ENCODE data around the gene METTL23.
"Not testable (repeated sequence)": the region's sequence is repeated elsewhere in the genome, so short reads cannot be mapped to it uniquely, and the experiment has no call there.

Gene METTL23

DNA sequence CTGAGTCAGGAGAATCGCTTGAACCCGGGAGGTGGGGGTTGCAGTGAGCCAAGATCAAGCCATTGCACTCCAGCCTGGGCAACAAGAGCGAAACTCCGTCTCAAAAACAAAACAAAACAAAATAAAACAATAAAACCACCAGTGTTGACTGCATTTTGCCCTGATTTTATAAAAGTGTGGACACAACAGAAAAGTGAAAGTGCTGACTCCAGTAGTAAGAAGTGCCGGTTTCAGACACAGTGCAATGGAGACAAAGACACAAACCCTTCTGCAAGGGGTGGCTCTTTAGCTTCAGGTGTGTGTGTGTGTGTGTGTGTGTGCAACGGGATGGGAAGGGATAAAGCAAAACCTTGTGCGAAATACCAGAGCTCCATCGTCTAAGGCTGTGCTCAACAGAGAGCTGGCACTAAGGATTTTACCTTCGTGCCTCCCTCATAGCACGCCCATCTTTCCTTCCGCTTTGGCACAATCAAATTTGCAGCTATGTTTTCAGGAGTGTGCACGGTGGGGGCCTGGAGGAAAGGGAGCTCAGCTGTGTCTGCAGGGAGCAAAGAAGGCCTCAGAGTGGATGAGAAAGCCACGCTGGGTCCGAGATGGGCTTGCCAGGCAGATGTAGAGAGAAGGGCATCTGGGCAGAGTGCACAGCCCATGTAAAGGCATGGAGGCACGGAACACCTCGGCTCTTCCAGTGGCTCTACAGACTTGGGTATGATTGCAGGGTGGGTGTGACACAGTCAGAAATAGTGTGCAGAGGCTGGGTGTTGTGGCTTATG is 31.4 kb upstream of the METTL23 start:
- no peak for DNase-seq (ENCODE audit: low spot score)

- no peak for DNase-seq (ENCODE audit: low spot score)
These were observed 29.6 kb upstream of the METTL23 start for GRCh38 chr17:76696763-76697701.

DNA sequence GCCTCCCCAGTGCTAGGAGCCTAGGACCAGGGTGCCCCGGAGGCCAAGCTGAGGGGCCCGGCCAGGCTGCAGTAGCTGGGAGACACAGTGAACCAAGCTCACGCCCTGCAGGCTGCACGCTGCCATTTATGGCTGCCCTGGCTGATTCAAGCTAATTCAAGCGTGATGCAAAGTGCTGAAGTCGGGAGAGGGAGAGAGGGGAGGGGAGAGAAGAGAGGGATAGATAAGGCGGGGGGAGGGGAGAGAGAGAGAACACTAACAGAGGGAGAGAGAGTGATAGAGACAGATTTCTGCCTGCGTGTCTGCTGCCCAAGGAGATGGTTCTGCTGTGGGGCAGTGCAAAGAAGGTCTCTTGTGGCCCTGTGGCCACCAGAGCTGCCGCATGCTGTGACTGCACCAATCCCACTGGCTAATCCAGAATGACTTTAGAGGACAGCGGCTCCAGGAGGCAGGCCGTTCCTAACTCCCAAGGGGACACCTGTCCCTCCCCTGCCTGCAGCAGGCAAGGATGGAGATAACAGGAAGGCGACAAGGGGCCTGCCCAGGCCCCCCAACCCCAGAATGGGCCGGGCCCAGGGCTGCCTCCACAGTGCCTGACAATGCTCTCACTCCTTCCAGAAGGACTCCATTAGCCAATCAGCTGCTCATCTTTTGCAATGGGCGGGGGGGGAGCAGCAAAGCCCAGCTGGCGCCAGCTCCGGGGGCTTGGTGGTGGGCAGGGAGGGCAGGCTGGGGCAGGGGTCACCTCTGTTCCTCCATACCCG is 28.8 kb upstream of the METTL23 start:
- no peak for DNase-seq (ENCODE audit: low spot score)

DNA sequence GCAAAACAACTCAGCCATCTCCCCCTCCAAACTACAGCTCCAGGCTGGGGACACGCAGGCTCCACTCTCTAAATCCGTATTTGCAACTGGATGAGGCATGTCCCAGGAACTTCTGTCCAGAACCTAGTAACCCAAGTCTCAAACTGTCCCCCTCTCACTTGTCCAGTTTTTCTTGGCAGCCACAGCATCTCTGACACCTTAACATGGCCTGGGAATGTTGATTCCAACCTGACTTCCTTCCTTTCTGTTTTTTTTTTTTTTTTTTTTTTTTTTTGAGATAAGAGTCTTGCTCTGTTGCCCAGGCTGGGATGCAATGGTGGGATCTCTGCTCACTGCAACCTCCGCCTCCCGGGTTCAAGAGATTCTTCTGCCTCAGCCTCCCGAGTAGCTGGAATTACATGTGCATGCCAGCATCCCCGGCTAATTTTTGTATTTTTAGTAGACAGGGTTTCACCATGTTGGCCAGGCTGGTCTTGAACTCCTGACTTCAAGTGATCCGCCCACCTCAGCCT is 28.1 kb upstream of the METTL23 start:
- DNase-seq (ENCODE audit: low spot score) = not testable (repeated sequence)

DNA sequence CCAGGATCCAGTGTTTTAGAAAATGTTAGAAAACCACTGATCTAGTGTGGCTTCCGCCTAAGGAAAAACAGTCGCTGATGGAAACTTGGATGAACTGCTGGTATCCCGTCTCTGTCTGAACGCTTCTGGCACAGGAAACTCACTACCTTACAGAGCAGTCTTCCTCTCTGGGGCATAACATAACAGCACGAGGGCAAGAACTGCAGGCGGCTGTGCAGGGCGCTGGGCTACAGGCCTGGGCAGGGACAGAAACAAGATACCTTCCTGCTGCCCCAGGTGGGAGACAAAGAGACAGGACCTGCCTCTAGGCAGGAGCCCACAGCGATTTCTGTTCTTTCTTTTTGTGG is 26.4 kb upstream of the METTL23 start:
- no peak for DNase-seq (ENCODE audit: low spot score)

DNA sequence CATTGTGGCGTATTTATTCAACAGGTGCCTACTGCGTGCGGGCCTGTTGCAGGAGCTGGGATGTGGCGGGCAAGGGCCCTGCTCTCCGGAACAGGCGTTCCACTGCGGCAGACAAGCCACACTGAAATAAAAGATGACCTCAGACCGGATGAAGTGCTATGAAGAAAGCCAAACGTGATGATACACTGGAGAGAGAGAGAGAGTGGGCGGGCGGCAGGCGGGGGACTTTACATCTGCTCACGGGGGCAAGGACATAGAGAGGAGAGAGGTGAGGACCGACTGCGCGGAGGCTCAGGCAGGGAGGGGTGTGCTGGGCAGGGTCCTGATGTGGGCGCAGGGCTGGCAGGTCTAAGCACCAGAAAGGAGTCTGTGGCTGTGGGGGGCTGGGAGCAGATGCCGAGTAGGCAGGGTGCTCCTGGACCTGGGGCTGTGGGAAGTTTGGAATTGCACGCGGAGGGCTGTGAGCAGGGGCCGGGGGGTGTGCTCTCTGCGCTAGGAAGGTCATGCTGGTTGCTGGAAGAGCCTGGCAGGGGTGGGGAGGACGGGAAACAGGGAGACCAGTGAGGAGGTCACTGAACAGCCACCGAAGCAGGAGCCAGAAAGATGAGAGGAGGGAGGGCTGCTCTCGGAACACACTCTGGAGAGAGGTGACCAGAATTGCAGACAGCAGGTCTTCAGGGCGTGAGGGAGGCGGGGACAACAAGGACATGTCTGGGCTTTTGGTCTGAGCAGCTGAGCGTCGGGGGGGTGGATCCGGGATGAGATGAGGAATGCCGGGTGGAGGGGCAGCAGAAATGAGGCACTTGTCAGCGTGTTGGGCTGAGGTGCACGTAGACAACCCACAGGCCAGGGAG is 25.8 kb upstream of the METTL23 start:
- DNase-seq (ENCODE audit: low spot score) = no peak

DNA sequence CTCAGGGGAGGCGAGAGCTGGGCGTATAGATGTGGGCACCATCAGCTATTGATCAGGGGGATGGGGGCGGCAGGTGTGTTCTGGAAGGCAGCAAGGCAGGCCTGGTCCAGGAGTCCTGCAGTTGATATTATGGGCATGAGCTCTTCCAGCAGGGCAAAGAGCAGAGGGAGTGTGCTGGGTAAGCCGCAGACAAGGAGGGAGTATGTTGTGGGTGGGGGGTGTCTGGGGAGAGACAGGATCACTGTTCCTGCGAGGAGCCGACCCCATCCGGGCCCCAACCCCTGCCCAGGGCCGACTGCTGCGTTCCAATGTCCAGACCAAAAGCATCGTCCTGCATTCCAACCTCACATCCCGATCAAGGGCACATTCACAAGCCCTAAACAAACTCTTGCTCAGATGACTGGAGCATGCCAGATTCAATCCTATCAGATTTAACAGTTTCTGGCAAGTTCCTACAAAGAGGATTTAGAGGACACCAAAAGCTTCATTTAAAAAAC is 25.1 kb upstream of the METTL23 start:
- no peak for DNase-seq (ENCODE audit: low spot score)

DNA sequence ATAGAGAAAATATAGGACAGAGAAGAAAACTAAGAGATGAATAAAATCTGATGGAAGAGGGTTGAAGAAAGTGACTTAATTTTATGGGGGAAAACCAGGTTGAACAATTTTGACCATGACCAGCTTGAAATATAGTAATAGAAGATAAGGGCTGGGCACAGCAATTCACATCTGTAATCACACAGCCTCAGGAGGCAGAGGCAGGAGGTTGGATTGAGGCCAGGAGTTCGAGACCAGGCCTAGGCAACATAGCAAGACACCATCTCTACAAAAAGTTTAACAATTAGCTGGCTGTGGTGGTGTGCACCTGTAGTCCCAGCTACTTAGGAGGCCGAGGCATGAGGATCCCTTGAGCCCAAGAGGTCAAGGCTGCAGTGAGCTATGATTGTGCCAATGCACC is 24.6 kb upstream of the METTL23 start:
- DNase-seq (ENCODE audit: low spot score) = no peak

GRCh38 chr17:76702941-76703637 is 23.6 kb upstream of the METTL23 start:
- DNase-seq (ENCODE audit: low spot score) = no peak

DNA sequence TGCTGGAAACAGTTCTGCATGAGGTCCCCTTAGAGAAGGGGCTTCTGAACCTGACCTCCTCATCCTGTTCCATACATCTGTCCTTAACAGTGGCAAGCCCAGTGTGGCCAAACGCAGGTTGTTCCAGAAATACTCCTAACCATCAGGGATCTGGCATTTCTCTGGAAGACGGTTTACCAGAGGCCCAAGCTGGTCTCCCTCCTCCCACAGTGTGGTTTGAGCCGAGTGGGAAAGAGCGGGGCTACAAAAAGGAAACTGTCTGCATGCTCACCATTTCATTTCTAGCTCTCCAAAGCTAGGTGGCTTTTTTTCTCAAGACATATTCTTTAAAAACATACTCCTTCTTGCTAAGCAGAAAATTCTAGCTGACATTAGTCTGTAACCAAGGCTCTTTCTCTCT is 21.8 kb upstream of the METTL23 start:
- no peak for DNase-seq (ENCODE audit: low spot score)

GRCh38 chr17:76706817-76707216 is 19.8 kb upstream of the METTL23 start:
- DNase-seq (ENCODE audit: low spot score) = no peak

DNA sequence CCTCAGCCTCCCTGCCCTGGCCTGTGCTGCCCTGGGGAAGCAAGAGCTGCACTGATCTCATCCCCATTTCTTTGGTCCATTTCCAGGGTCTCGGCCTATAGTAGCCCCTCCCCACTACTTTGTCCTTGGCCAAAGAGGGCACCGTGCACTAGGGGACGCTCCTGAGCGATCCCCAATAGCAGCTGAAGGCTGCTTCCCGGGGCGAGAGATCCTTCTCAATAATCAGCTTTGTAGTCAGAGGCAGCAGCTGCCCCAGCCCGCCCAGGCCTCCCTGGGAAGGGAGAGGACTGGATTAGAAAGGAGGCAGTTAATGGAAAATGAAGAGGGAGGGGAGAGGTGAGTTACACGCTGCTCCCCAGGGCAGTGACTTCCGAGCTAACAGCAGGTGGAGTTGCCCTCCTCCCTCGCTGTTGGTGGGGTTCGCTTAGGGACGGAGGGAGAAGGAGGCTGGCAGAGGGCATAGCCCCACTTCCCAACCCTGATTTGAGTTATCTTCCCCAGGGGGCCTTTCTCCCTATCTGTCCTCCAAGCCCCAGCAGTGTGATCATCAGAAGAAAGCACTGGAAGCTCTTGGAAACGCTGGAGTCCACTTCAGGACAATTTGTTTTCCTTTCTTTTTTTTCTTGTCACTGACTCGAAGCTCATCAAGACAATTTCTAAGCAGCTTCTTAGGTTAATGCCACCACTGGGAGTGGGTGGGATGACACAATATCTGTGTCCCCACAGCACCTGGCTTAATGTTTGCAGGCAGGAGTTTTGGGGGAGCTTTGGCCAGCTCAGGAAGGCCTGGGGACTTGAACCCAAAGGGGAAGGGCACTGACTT is 18.4 kb upstream of the METTL23 start:
- no peak for DNase-seq (ENCODE audit: low spot score)

- no peak for DNase-seq (ENCODE audit: low spot score)
These were observed 17.3 kb upstream of the METTL23 start for GRCh38 chr17:76709077-76709950.

GRCh38 chr17:76709951-76710862 is 16.4 kb upstream of the METTL23 start:
- not testable (repeated sequence) for DNase-seq (ENCODE audit: low spot score)

GRCh38 chr17:76710863-76711611 is 15.6 kb upstream of the METTL23 start, which contains the start of gene MXRA7:
TSS of gene MXRA7 (minus strand) at chr17:76710965. CDS start at chr17:76710946, 19 bp downstream.
- DNase-seq (ENCODE audit: low spot score) = peak; percentile 52

- not testable (repeated sequence) for DNase-seq (ENCODE audit: low spot score)
These were observed 14.3 kb upstream of the METTL23 start for GRCh38 chr17:76712321-76712720.

- no peak for DNase-seq (ENCODE audit: low spot score)
These were observed 12.9 kb upstream of the METTL23 start for GRCh38 chr17:76713765-76714164.

Data from CD4-positive, alpha-beta T cell treated with Interleukin-15 for 4 hours (primary cell).